HepG2 (cell line): Measurements from ENCODE around the gene ABHD3. TPM values are rescaled to one million over a fixed set of nuclear protein-coding genes. Genes with fewer than 3 reads are reported as not detected.

Source experiments
- BRF2 ChIP-seq: sonication (generic); formaldehyde crosslinking; IDR thresholded peaks from 2 replicates; pipeline ENCODE4 v1.8.1; 2022; ENCODE audit warnings: mild to moderate bottlenecking, missing genetic modification reagents
- GTF3A ChIP-seq: sonication (generic); formaldehyde crosslinking; conservative IDR thresholded peaks from 2 replicates; pipeline ENCODE4 v1.4.0; 2020; ENCODE audit warnings: mild to moderate bottlenecking, missing genetic modification reagents
- HIC2 ChIP-seq: sonication (generic); formaldehyde crosslinking; IDR thresholded peaks from 2 replicates; pipeline ENCODE4 v1.9.0; 2022; ENCODE audit warnings: low read depth, missing genetic modification reagents
- IRF2 ChIP-seq: IDR thresholded peaks from 2 replicates; pipeline ENCODE4 v1.6.1; 2018; ENCODE audit warnings: missing genetic modification reagents, missing compliant biosample characterization
- JDP2 ChIP-seq: sonication (generic); formaldehyde crosslinking; IDR thresholded peaks from 2 replicates; pipeline ENCODE4 v1.8.1; 2022; ENCODE audit warnings: missing genetic modification reagents, borderline replicate concordance
- PAF1 ChIP-seq: IDR thresholded peaks from 2 replicates; pipeline ENCODE4 v1.6.1; 2016; ENCODE audit warnings: missing genetic modification reagents, missing compliant biosample characterization
- SMARCC2 ChIP-seq: fragments of 450-650 bp; IDR thresholded peaks from 2 replicates; pipeline ENCODE4 v1.6.1; 2017; ENCODE audit warnings: antibody characterized with exemption, mild to moderate bottlenecking
- THAP11 ChIP-seq: IDR thresholded peaks from 2 replicates; pipeline ENCODE4 v1.6.1; 2016; ENCODE audit warnings: missing biosample characterization, missing genetic modification reagents
- ZMAT5 ChIP-seq: sonication (generic); formaldehyde crosslinking; IDR thresholded peaks from 2 replicates; pipeline ENCODE4 v1.5.0; 2020; ENCODE audit warnings: mild to moderate bottlenecking, low read depth, missing genetic modification reagents, borderline replicate concordance
- ZNF253 ChIP-seq: sonication (generic); formaldehyde crosslinking; IDR thresholded peaks from 2 replicates; pipeline ENCODE4 v1.8.0; 2022; ENCODE audit warnings: mild to moderate bottlenecking, missing genetic modification reagents, borderline replicate concordance
- ZNF382 ChIP-seq: sonication (generic); formaldehyde crosslinking; IDR thresholded peaks from 2 replicates; pipeline ENCODE4 v1.5.0; 2020; ENCODE audit warnings: missing genetic modification reagents, mild to moderate bottlenecking, borderline replicate concordance
- ZNF772 ChIP-seq: sonication (generic); formaldehyde crosslinking; IDR thresholded peaks from 2 replicates; pipeline ENCODE4 v1.5.0; 2020; ENCODE audit warnings: mild to moderate bottlenecking, missing genetic modification reagents
- ZNF883 ChIP-seq: sonication (generic); formaldehyde crosslinking; IDR thresholded peaks from 2 replicates; pipeline ENCODE4 v1.5.1; 2020; ENCODE audit warnings: mild to moderate bottlenecking, missing genetic modification reagents; ENCODE audit errors: not compliant biosample characterization
- polyA plus RNA-seq, 8 experiments: library from polyadenylated mRNA; depleted of rRNA in 3 of 8; stranded (reverse) in 7 of 8; unstranded in 1 of 8; fragments of >200 nt; fragmentation: Illumina TruSeq in 4 of 8; extraction: Trizol in 4 of 8; gene quantifications; 2 replicates each; pipeline versions ENCODE4 v1.2.1 to v1.2.3, GENCODE V29; 2011 to 2016; ENCODE audit warnings: low read depth in 4 of 8, missing spikeins in 1 of 8, mixed read lengths in 1 of 8; ENCODE audit not compliant: insufficient read depth in 1 of 8
- total RNA-seq, 5 experiments: library from RNA; depleted of rRNA; stranded (reverse); fragments of >200 nt; fragmentation: Illumina TruSeq; extraction: Trizol; gene quantifications; 2 replicates each; pipeline ENCODE4 v1.2.3, GENCODE V29; 2016; ENCODE audit warnings: low read depth in 1 of 5

The ABHD3 gene
- total and polyA plus RNA-seq, 2 of the 13 experiments (the other 11 are each of a cell fraction or from before 2014, with no cell fraction given), result 32.1 to 40.2 TPM

- TF ChIP-seq THAP11 (peak; percentile 67), SMARCC2 (no peak), ZNF883 (peak; percentile 43), ZMAT5 (CRISPR knock-in tag) (no peak), ZNF382 (CRISPR knock-in tag) (no peak), JDP2 (CRISPR knock-in tag) (no peak), PAF1 (CRISPR knock-in tag) (no peak), ZNF253 (CRISPR knock-in tag) (no peak), ZNF772 (CRISPR knock-in tag) (peak; percentile 45; the same call in 1 of the 2 replicates), BRF2 (CRISPR knock-in tag) (no peak), HIC2 (no peak), GTF3A (0 out of 2 replicates have a peak, but pooled peaks have one; percentile 44), IRF2 (CRISPR knock-in tag) (0 out of 2 replicates have a peak, but pooled peaks have one; percentile 15)
Observed at GRCh38 chr18:21740538-21741311, 36.2 kb upstream of the ABHD3 start, which contains the start of gene MIB1 (continued).
